ENCODE measurements around the gene DCAF15.
"Not testable (repeated sequence)": the region's sequence is repeated elsewhere in the genome, so short reads cannot be mapped to it uniquely, and the experiment has no call there.

DCAF15 gene

GRCh38 chr19:13960863-13961784 is 8.8 kb downstream of the DCAF15 start:
- no peak for DNase-seq

GRCh38 chr19:13961826-13962698 is 9.8 kb downstream of the DCAF15 start:
- no peak for DNase-seq

- no peak for DNase-seq
Observed at GRCh38 chr19:13962699-13963602, 10.6 kb downstream of the DCAF15 start.

- no peak for DNase-seq
Observed at GRCh38 chr19:13963603-13964105, 11.3 kb downstream of the DCAF15 start.

DNA sequence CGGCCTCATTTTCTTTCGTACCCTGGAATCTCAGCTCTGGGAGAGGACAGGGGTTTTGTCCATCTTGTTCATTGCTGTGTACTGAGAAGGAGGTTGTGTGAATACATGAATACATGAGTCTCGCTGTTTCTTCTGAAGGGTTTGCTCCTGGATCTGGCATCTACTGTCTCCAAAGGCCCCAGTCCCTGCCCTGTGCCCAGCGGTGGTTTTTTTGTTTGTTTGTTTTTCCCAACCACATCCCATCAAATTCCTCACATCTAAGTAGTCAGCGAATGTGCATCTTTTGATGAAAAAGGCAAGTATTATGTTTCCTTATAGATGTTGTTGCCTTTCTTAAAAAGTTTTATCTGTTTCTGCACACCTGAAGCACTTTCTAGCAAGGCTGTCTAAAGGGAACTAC is 12.5 kb downstream of the DCAF15 start:
- peak; percentile 8 for DNase-seq

DNA sequence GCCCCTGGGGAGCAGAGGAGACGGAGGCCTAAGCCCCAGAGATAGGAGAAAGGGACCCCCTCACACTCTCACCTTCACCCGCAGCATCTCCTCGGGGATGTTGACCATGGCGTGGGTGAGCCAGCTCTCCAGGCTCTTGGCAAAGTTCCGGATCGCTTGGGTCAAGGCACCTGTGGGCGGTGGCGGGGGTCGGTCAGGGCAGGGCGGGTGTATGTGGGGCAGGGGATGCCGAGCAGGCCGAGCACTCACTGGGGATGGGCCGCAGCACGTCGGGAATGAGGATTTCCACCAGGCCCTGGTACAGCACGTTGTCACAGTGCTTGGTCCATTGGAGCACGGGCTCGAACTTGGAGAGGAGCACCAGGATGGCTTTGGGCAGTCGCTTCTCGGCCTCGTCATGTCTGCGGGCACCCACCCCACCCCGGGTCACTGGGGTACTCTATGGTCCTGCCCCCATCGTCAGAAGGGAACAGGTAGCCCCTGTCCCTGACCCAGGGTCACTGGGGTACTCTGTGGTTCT is 13.1 kb downstream of the DCAF15 start:
- DNase-seq, result no peak

DNA sequence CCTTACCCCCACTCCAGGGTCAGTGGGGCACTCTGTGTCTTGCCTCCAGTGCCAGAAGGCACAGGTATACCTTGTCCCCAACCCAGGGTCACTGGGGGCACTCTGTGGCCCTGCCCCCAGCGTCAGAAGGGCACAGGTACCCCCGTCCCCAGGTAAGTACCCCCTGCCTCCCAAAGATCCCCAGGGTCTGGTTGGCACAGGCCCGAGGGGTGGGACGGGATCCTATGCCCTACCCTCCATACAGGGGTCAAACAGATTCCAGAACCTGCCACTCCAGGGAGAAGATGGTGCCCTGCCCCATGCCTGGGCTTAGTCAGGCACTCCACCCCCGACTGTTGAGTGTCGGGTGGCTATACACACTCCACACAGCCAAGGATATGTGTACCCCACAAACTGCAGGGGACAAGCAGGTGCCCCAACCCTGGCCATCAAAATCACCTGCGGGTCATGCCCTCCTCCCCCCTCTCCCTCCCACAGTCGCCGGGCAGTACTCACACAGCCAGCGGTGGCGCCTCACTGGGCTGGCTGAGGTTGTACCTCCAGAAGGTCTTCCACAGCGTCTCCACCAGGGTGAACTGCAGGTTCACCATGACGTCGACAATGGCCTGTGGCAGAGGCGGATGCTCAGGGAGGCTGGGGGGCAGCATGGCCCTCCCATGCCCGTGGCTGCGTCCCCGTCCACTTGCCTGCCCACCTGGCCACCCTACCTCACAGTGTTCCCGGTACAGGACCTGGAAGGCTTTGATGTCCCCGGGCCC is 13.8 kb downstream of the DCAF15 start:
- DNase-seq, result no peak

- no peak for DNase-seq
Observed at GRCh38 chr19:13966684-13967128, 14.4 kb downstream of the DCAF15 start.

- not testable (repeated sequence) for DNase-seq
Observed at GRCh38 chr19:13967206-13967605, 14.9 kb downstream of the DCAF15 start.

GRCh38 chr19:13968383-13968935 is 16.1 kb downstream of the DCAF15 start:
- no peak for DNase-seq

- DNase-seq, result no peak
Observed at GRCh38 chr19:13968999-13969398, 16.7 kb downstream of the DCAF15 start.

DNA sequence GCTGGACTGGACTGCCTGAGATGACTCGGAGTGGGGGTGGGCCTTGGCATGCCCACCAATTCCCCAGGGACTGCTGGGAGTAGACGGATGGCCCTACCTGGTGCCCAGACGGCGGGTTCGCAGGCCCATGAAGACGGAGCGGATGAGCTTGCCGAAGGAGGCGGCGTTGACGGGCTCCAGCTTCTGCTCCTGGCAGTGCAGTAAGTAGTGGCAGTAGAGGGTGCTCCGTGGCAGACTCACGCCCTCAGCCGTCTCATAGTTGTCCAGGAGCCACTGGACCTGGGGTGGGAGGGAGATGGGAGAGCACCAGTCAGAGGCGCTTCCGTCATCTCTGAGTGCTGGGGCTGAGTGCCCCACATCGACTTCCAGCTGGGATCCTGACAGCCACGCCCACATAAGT is 17.6 kb downstream of the DCAF15 start:
- no peak for DNase-seq

DNA sequence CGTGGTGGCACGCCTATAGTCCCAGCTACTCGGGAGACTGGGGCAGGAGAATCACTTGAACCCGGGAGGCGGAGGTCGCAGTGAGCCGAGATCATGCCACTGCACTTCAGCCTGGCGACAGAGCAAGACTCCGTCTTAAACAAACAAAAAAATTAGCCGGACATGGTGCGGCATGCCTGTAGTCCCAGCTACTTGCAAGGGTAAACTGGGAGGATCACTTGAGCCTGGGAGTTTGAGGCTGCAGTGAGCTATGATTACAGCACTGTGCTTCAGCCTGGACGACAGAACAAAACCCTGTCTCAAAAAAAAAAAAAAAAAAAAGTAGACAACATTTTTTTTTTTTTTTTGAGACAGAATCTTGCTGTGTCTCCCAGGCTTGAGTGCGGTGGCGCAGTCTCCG is 19.6 kb downstream of the DCAF15 start:
- not testable (repeated sequence) for DNase-seq

- DNase-seq, result no peak
Observed at GRCh38 chr19:13972368-13973155, 20.3 kb downstream of the DCAF15 start.

- DNase-seq, result not testable (repeated sequence)
Observed at GRCh38 chr19:13973479-13973878, 21.2 kb downstream of the DCAF15 start.

- DNase-seq, result no peak
Observed at GRCh38 chr19:13974073-13974472, 21.8 kb downstream of the DCAF15 start.

DNA sequence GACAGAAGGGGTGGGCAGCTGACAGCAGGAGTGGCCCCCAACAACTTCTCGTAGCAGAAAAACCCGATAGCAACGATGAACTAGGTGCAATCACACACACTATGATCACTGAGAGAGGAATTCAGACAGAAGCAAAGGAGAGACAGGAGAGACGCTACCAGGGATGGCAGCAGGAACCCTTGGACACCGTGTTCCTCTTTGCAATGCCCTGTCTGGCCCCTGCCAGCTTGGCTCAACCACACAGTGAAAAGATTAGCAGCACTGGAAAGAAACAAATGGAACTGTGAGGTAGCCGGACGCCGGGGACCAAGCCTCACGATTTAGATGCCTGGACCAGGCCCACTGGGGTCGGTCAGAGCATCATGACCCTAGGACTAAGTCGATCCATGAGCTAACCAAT is 23.6 kb downstream of the DCAF15 start:
- DNase-seq, result no peak

DNA sequence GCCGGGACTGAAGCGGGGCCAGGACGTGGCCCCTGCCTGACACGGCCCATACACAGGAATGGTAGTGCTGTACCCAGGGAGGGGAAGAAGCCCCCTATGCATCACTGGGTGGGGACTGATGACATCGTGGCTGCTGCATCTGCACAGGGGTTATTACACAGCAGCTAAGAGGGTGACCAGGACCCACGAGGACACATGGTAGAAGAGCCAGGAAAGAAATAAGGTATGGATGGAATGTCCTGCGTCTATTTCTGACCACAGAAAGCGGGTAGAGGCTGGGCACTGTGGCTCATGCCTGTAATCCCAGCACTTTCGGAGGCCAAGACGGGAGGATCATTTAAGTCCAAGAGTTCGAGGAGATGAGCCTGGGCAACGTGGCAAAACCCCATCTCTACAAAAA is 24.1 kb downstream of the DCAF15 start:
- DNase-seq, result no peak

DNA sequence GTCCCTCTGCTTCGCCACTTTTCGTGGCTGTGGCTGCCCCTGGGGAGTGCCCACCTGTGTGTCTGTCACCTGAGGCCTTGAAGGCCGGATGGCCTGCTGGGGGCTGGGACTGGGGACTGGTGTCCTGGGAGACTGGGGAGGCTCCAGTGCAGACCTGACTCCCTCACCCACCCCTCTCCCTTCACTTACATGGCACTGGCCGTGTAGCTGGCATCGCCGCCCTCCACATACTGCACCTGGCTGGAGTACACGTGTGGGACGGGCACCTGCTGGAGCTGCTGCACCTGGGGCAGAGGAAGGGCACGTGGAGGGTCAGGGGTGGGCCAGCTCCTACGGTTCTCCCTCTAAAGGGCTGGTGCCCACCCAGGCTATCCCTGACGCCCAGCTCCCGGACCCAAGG is 25.5 kb downstream of the DCAF15 start:
- DNase-seq, result no peak

All from T1000 (cell line).